Stimulated activated CD8-positive, alpha-beta memory T cell treated with anti-CD3 and anti-CD28 coated beads, Interleukin-4, amount 100 ng/mL, for 48 hours (primary cell): ENCODE measurements around the gene HOXB4.

Source experiments
- DNase-seq: peaks from one replicate; pipeline ENCODE4 v3.0.0-alpha.2; 2020

HOXB4 gene

GRCh38 chr17:48577946-48578615 is at the start of gene HOXB4:
TSS of gene HOXB4 (minus strand) at chr17:48578350. CDS start at chr17:48578319, 31 bp downstream.
- DNase-seq = peak; percentile 76

- no peak for DNase-seq
Measured at GRCh38 chr17:48627118-48627597, 49.0 kb upstream of the HOXB4 start.

DNA sequence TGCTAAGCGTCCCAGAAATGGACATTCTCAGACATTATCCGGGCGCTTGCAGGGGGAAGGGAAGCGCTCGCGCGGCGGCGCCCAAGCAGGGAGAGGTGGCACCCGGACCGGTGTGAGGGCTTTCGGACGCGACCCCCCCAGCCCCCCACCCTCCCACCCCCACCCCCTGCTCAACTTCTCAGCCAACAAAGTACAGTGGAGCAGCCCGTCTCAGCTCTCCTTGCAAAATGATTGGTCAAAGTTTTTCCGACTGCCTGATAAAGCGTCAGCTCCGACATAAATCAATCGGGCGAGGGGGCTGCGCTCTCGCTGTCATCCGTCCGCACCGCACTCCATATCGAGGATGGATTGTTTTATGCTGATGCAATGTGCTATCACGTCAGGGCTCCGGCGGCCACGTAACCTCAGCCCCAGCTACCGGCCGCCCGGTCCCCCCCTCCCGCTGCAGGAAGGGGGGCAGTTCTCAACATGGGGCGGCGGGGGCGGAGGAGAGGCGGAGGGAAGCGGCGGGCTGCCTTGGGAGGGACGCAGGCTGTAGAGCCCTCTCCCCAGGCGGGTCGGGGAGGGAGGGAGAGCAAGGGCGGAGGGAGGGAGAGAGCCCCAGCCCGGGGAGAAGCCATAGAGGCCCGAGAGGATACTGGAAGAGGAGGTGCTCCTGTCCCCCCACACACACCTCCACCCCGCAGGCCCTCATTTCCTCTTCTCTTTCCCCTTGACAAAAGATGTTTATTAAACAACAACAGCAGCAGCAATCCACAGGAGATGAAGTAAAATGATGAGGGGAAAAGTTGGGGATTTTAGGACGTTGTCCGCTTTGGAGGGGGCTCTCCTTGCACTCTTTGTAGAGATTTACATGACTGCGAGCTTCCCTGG is 48.3 kb upstream of the HOXB4 start, which contains the start of gene HOXB9:
TSS of gene HOXB9 (minus strand) at position 114 of the 873 bp plus-strand sequence. CDS start at position 25, 89 bp downstream.
- DNase-seq = peak; percentile 65

GRCh38 chr17:48625495-48626244 is 47.5 kb upstream of the HOXB4 start:
- peak; percentile 55 for DNase-seq

DNA sequence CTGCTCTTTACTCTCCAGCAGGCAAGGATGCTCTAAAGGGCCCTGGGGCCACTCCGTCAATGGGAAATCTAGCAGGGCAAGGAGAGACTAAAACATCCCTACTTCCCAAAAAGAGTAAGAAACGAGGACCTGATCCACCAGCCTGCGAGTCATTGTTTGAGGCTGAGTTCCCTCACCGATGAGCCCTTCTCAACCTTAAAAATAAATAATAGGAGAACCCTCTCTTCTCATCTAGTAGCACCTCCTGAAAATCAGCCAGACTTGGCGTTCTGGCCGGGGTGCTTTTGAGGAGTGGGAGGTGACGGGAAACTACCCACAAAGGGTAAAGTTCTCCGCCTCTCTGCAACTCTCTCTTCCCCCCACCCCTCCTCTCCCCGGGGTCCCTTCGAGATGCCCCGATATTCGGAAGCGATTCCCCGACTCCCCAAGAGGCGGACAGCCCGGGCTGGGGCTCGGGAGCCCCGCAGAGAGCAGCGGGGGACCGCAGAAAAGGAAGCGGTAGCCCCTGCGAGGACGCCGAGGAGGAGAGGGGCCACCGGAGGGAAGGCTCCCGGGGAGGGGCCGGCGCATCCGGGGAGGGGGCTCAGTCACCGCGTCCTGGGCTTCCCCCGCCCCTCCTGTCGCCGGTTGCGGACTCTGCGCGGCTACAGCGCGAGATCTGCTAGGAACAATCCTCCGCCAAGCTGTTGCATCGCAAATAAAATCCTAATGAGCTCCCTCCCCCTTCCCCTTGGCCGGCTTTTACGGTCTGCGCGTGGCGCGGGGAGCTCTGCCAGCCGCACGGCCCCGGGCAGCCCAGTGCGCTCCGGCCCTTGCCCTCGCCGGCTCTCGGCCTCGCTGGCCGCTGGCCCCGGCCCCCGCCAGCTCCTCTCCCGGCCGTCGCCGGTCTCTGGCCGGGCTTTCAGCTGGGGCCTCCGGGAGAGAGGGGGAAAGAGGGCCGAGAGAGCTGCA is 46.7 kb upstream of the HOXB4 start:
- no peak for DNase-seq

GRCh38 chr17:48624118-48624517 is 46.0 kb upstream of the HOXB4 start:
- DNase-seq = no peak

DNA sequence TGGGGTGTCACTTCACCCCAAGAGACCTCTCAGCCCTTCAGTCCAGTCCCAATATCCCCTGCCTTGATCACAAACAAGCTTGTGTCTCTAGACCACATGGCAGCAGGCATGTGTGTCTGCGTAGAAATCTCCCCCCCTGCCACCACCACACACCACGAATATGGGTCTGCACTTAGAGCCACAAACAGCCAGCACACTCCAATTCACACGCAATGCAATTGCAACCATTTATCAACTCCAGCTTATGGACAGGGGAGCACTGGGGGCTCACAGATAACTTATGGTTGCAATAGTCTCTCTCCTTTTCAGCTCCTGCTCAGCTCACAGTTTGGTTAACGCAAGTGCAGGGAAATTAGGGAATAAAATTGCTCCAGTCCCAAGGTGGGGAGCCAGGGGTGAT is 45.4 kb upstream of the HOXB4 start:
- DNase-seq = no peak

DNA sequence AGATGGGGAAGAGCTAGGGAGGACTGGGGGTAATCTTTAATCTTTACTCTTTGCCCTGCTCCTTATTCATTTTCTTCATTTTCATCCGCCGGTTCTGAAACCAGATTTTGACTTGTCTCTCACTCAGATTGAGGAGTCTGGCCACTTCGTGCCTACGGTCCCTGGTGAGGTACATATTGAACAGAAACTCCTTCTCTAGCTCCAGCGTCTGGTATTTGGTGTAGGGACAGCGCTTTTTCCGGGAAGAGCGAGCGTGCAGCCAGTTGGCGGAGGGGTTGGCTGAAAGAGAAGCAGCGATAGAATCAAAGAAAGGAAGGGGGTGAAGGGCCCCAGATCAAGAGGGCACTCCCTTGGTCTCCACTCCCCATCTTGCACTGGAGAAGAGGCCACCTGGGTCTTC is 44.7 kb upstream of the HOXB4 start:
- no peak for DNase-seq

DNA sequence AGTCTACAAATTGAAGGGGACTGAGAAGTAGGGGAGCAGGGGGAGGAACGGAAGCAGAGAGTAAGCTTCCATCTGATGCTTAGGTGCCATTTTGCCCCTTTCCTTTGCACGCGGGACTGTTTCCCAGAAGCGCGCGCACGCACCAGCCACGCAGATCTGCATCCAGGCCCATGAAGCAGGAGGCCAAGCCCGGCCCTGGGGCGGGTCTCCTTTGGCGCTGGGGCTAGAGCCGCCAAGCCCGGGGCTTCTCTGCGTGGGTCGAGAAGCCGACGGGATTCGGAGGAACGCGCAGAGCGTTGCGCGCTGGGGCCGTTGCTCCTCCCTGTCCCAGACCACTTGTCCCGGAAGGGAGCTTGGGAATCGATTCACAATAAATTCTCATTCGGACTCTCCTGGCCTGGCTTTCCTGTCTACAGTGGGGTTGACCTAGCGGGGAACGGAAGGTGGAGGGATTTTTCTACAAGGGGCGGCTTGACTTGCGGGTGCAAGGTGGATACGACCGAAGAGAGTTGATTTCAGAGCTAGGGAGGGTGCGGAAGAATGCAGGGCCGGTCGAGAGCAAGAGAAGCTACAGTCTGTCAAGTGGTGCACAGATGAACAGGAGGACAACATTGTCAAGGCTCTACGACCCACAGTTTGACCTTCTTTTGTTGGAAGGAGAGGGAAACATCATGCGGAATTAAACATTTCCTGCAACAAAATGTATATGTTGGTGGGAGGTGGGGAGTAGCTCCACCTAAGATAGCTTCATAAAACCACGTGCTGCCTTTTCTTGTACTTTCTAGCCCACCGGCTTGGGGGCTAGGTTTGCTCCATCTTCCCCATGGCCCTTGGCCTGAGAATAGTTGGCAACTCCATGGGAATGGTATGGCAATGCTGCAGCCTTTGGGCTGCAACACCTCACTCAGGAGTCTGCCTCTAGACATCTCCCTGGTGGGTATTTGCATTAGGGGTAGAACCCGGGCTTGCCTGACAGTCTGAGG is 43.6 kb upstream of the HOXB4 start:
- DNase-seq = no peak

GRCh38 chr17:48620461-48621139 is 42.5 kb upstream of the HOXB4 start:
- DNase-seq = no peak

DNA sequence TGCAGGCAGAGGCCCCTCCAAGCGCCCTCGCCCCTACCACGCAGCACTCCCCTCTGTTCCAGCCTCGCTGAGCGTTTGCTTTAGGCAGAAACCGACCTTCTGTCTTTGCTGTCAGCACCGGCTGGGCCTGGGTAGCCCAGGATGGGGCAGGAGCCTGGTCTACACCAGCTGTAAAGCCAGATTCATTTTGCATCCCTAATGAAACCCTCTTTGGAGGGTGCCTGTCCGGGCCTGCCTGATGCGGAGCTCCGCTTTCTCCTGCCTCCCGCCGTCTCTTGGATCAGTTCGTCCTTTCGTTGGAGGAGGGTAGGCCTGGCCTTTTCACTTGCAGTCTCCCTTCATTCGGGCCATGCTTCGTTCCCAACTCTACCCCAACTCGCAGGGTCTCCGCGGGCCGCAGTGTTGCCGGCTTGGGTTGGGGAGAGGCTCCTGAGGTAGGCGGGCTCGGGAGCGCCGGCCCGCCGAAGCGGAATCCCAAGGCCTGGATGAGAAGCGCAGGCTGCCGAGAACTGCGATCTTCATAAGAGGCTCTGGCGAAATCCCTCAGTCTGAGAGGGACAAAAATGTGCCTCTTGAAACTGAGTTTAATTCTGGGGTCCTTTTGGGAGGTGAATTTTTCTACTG is 41.8 kb upstream of the HOXB4 start:
- DNase-seq = no peak

GRCh38 chr17:48618256-48618896 is 40.2 kb upstream of the HOXB4 start:
- peak; percentile 92 for DNase-seq

DNA sequence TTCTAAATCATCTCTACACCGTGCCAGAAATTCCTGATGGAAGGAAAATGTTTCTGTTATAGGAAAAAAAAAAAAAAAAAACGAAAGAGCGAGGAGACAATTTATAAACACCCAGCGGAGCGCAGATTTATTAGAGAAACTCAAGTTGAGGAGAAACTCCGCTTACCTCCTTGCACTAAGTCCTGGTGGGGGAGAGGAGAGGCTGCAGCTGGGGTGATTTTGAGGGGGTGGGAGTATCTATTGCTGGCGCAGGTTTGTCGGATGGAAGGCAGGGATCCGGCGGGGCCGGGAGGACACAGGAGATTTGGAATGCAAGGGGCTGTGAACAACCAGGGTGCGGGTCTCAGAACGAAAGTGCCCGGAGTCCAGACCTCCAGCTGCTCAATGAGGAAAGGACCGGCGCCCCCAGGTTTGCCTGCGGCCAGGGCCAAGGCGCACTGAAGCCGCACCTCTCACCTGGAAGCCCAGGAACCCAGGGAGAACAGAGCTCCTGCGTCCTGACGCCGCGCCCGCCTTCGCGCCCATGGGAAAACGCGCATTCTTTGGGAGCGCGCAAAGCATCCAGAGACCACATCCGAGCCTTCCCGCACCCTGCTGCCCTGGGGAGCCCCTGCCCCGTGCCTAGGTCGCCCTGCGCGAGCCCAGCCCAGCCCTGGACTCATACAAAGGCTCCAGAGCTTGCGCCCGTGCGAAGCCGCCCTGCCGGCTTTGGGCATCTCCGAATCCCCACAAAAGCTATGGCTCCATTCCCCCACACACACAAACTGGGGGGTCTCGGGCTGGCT is 39.5 kb upstream of the HOXB4 start:
- DNase-seq = no peak

GRCh38 chr17:48616717-48617470 is 38.7 kb upstream of the HOXB4 start:
- no peak for DNase-seq

DNA sequence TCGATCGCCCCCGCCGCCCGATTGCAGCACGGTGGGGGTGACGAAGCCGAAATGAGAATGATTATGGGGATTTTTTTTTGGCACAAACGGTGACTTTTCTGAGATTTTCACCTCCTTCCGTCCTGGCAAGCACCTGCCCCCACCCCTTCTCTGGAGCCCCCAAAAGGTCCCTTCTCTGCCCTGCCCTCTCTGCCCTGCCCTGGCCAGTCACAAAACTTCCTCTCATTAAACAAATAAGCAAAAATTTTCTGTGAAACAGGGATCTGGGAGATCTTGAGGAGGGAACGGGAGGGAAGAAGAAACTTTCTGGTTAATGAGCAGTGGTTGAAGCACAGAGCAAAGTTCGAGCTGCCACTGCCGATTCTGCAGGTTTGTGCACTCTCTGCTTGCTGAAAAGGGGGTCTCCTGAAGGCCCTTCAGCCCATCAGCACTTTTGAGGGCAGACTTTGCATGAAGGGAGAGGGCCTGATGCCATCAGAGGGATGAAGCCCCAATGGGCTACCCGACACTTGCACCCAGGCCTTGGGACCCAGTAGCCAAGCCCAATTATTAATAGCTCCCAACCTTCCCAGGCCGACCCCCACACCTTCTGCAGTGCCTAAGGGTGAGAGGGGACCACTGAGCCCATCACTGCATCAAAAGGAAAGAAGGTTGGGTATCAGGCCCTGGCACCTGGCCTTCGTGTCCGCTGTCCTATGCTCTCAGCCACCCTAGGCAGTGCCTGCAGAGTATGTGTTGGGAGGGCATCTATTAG is 38.0 kb upstream of the HOXB4 start:
- DNase-seq = no peak

GRCh38 chr17:48615047-48615962 is 37.2 kb upstream of the HOXB4 start, which contains the start of gene HOXB8:
TSS of gene HOXB8 (minus strand) at chr17:48615292. CDS start at chr17:48614704, 588 bp downstream.
- no peak for DNase-seq
